Stomach (tissue), 9 donors: ENCODE results near the gene NEO1. TPM values are rescaled to one million over a fixed set of nuclear protein-coding genes. Genes with fewer than 3 reads are reported as not detected.

Experiments used
- DNase-seq, 2 donors: peaks; one replicate each; pipeline versions ENCODE4 v3.0.0 to v3.0.0-alpha.2; 2013 to 2019
- H3K27ac ChIP-seq, 5 donors: fragments of 200-600 bp in 4 of 5; sonication (generic) in 4 of 5; one replicate each; pipeline ENCODE4 v1.5.1; 2013 to 2019; ENCODE audit warnings: mild to moderate bottlenecking in 1 of 5, moderate library complexity in 1 of 5
- H3K27me3 ChIP-seq, 3 donors: fragments of 200-600 bp; sonication (generic); one replicate each; pipeline ENCODE4 v1.5.1; 2017 to 2019; ENCODE audit warnings: mixed run types in 1 of 3
- H3K36me3 ChIP-seq, 4 donors: fragments of 200-600 bp; sonication (generic); 1 replicate in 3 of 4; 2 replicates in 1 of 4; pipeline ENCODE4 v1.5.1; 2016 to 2019
- H3K4me1 ChIP-seq, 4 donors: fragments of 200-600 bp; sonication (generic); one replicate each; pipeline ENCODE4 v1.5.1; 2016 to 2019
- H3K4me3 ChIP-seq, 4 donors: fragments of 200-600 bp; sonication (generic) in 3 of 4; one replicate each; pipeline ENCODE4 v1.5.1; 2016 to 2019; ENCODE audit warnings: mild to moderate bottlenecking in 1 of 4
- H3K9me3 ChIP-seq, 4 donors: fragments of 200-600 bp; sonication (generic); one replicate each; pipeline ENCODE4 v1.5.1; 2016 to 2019
- CTCF ChIP-seq, 7 experiments: fragments of 450-650 bp in 4 of 7; fragments of 200-600 bp in 3 of 7; sonication (generic) in 3 of 7; IDR thresholded peaks; one replicate each; pipeline ENCODE4 v1.5.1; 2016 to 2019; ENCODE audit warnings: antibody characterized with exemption in 7 of 7, control low read depth in 2 of 7, mild to moderate bottlenecking in 1 of 7
- EP300 ChIP-seq: sonication (generic); formaldehyde crosslinking; IDR thresholded peaks from one replicate; pipeline ENCODE4 v1.6.1; 2017; ENCODE audit warnings: antibody characterized with exemption
- POLR2A ChIP-seq, 4 donors: fragments of 450-650 bp; IDR thresholded peaks; one replicate each; pipeline ENCODE4 v1.6.1; 2016; ENCODE audit warnings: antibody characterized with exemption in 4 of 4, control low read depth in 2 of 4, mild to moderate bottlenecking in 1 of 4, moderate library complexity in 1 of 4
- POLR2AphosphoS5 ChIP-seq, 3 donors: sonication (generic); formaldehyde crosslinking; IDR thresholded peaks; one replicate each; pipeline ENCODE4 v1.6.1; 2016; ENCODE audit warnings: antibody characterized with exemption in 3 of 3
- WGBS, 5 donors: extraction: QIAGEN DNeasy Blood & Tissue Kit in 3 of 5; methylation state at CpG; one replicate each; pipeline versions ENCODE4 v1.1.5 to v1.1.7; 2013 to 2018; 5-methylcytosine and 5-hydroxymethylcytosine counted together
- intact Hi-C: fragments of 100-400 bp; cut with DNase I; formaldehyde crosslinking; loops from one replicate; pipeline ENCODE4 v1.15.1; 2023; ENCODE audit warnings: low total_unique reads
- polyA plus RNA-seq, 3 donors: library from polyadenylated mRNA; stranded (reverse); fragments of 200-250 nt; gene quantifications; one replicate each; pipeline ENCODE4 v1.2.3, GENCODE V29; 2013
- total RNA-seq, 5 donors: library from RNA; depleted of rRNA; stranded (reverse); fragments of >200 nt; gene quantifications; one replicate each; pipeline versions ENCODE4 v1.1.0 to v1.2.3, GENCODE V29; 2014 to 2016
- donor health status: healthy with polysubstance abuse.
- donor health status: Bipolar disorder and iron deficiency.
- donor health status: healthy.

NEO1 gene
- total and polyA plus RNA-seq, 8 donors: 4.7 to 182 (median 17.3) TPM

GRCh38 chr15:73006523-73006922 lies 45.7 kb upstream of the NEO1 start:
- TF ChIP-seq POLR2AphosphoS5 (IDR thresholded peaks at IDR 0.05) (no peak), EP300 (no peak), POLR2A (IDR thresholded peaks at IDR 0.05) (no peak), CTCF (IDR thresholded peaks at IDR 0.05) (no peak)
- Histone ChIP-seq H3K4me3 (no peak overlapping the region), H3K27me3 (peaks cover 0 to 22% (median 0%) of the 10 kb centered on the region in 3 donors), H3K27ac (no peak overlapping the region), H3K4me1 (no peaks in the 10 kb centered on the region), H3K9me3 (no peaks in the 10 kb centered on the region), H3K36me3 (no peaks in the 10 kb centered on the region)
- WGBS, 5 donors: 38 to 67% (median 47%) methylated on average over 1 of the region's 1 CpG
- DNase-seq: no peak
- intact Hi-C loops: no loop called here

GRCh38 chr15:73009066-73010056 lies 42.9 kb upstream of the NEO1 start:
- DNase-seq: peak in 1 of 2 donors; percentile 41
- H3K27me3 ChIP-seq: peaks cover 0 to 22% (median 0%) of the 10 kb centered on the region in 3 donors
- no peaks in the 10 kb centered on the region for H3K9me3 ChIP-seq
- intact Hi-C loops: no loop called here
- no peak for TF ChIP-seq POLR2AphosphoS5 (IDR thresholded peaks at IDR 0.05)
- TF ChIP-seq POLR2A (IDR thresholded peaks at IDR 0.05): no peak
- no peak for TF ChIP-seq CTCF (IDR thresholded peaks at IDR 0.05)
- TF ChIP-seq EP300: no peak
- no peak overlapping the region for H3K4me3 ChIP-seq
- H3K4me1 ChIP-seq: no peaks in the 10 kb centered on the region
- no peak overlapping the region for H3K27ac ChIP-seq
- no peaks in the 10 kb centered on the region for H3K36me3 ChIP-seq
- 60 to 78% (median 66%) methylated on average over 13 of the region's 13 CpGs for WGBS, 5 donors

GRCh38 chr15:73010154-73011152 lies 41.8 kb upstream of the NEO1 start:
- no peak overlapping the region for H3K4me3 ChIP-seq

More at GRCh38 chr15:73010154-73011152, 41.8 kb upstream of the NEO1 start:
- peaks cover 0 to 22% (median 0%) of the 10 kb centered on the region in 3 donors for H3K27me3 ChIP-seq
- H3K9me3 ChIP-seq: no peaks in the 10 kb centered on the region
- WGBS, 5 donors: 62 to 71% (median 66%) methylated on average over 10 of the region's 10 CpGs
- no peak for DNase-seq
- no peak overlapping the region for H3K27ac ChIP-seq
- no peaks in the 10 kb centered on the region for H3K4me1 ChIP-seq
- intact Hi-C loops: no loop called here
- H3K36me3 ChIP-seq: no peaks in the 10 kb centered on the region
- TF ChIP-seq POLR2AphosphoS5 (IDR thresholded peaks at IDR 0.05) (no peak), EP300 (no peak), POLR2A (IDR thresholded peaks at IDR 0.05) (no peak), CTCF (IDR thresholded peaks at IDR 0.05) (no peak)
